ENCODE data around the gene WFDC10B. TPM values are rescaled to one million over a fixed set of nuclear protein-coding genes. Genes with fewer than 3 reads are reported as not detected.
"Not testable (repeated sequence)": the region's sequence is repeated elsewhere in the genome, so short reads cannot be mapped to it uniquely, and the experiment has no call there.

The WFDC10B gene
- total RNA-seq, 1 experiment from 2014 or later: not detected

GRCh38 chr20:45722047-45722446, 17.2 kb upstream of the WFDC10B start, which contains the start of gene SPINT4:
SPINT4 (plus strand) TSS chr20:45722347; CDS start chr20:45722368, 21 bp downstream.
- BruUV-seq (replicated peaks): no TSS peak
- POLR2A ChIA-PET: no interaction called here
- no peak within 1 kb of the TSS for H3K4me3 ChIP-seq (replicated peaks in 1 of 2; ENCODE audit: low read depth in 1 of 2, low read length in 2 of 2)
- no peaks in the 10 kb centered on the region for H3K9me3 ChIP-seq (ENCODE audit: control insufficient read depth in 1 of 2, insufficient read depth in 1 of 2, low read depth in 1 of 2, low read length in 2 of 2)
- no peaks in the 10 kb centered on the region for H3K36me3 ChIP-seq (ENCODE audit: control insufficient read depth in 1 of 2, insufficient read depth in 2 of 2, low read length in 2 of 2)
- H3K4me2 ChIP-seq (ENCODE audit: low read length): no peak within 1 kb of the TSS
- DNase-seq (ENCODE audit: low read depth, low spot score) (no peak), ATAC-seq (no peak)
- no peak within 1 kb of the TSS for H3K27ac ChIP-seq (ENCODE audit: low read depth, low read length)
- no peak for TF ChIP-seq RAD21 (IDR thresholded peaks at IDR 0.05; ENCODE audit: low read depth)
- TF ChIP-seq YY1 (IDR thresholded peaks at IDR 0.05; ENCODE audit: extremely low read depth, insufficient replicate concordance, low read depth, low read length): no peak
- no peak for TF ChIP-seq POLR2A (IDR thresholded peaks at IDR 0.05; ENCODE audit: borderline replicate concordance, extremely low read depth, insufficient read depth, insufficient read length)
- no peak for TF ChIP-seq ATF3 (IDR thresholded peaks at IDR 0.05)
- TF ChIP-seq SIN3A (IDR thresholded peaks at IDR 0.05; ENCODE audit: low read depth): no peak
- no peak for TF ChIP-seq CTCF (IDR thresholded peaks at IDR 0.05 in 2 of 3, conservative IDR thresholded peaks at IDR 0.05 in 1 of 3; ENCODE audit: borderline replicate concordance in 1 of 3, insufficient read depth in 1 of 3, low read depth in 2 of 3, low read length in 2 of 3)
- no peak for TF ChIP-seq EZH2 (IDR thresholded peaks at IDR 0.05)
- TF ChIP-seq CEBPB (IDR thresholded peaks at IDR 0.05; ENCODE audit: low read depth): no peak
- intact Hi-C loops (cut with micrococcal nuclease): no loop called here
- H4K20me1 ChIP-seq (ENCODE audit: insufficient read depth): no peaks in the 10 kb centered on the region
- CTCF ChIA-PET: no interaction called here
- RAD21 ChIA-PET (ENCODE audit: low non-redundant PET in 1 of 2, low total read pairs in 2 of 2, uncharacterized antibody in 2 of 2, unreplicated experiment in 2 of 2): no interaction called here
- H3K4me1 ChIP-seq (ENCODE audit: control insufficient read depth in 1 of 2, insufficient read depth in 2 of 2, low read length in 2 of 2): no peaks in the 10 kb centered on the region
- H2AFZ ChIP-seq (ENCODE audit: low read depth, low read length, poor library complexity, severe bottlenecking): no peak within 1 kb of the TSS
- H3K27me3 ChIP-seq (ENCODE audit: insufficient read depth, low read length): peaks cover 13% of the 10 kb centered on the region
- no peaks in the 10 kb centered on the region for H3K79me2 ChIP-seq (ENCODE audit: insufficient read depth, low read length)
- no peaks in the 10 kb centered on the region for H3K9me2 ChIP-seq (ENCODE audit: insufficient read depth)
- no peak within 1 kb of the TSS for H3K9ac ChIP-seq (ENCODE audit: low read length)

GRCh38 chr20:45716141-45716688, 11.4 kb upstream of the WFDC10B start:
- H2AFZ ChIP-seq (ENCODE audit: low read depth, low read length, poor library complexity, severe bottlenecking); H3K79me2 ChIP-seq (ENCODE audit: insufficient read depth, low read length); ATAC-seq; H3K9me2 ChIP-seq (ENCODE audit: insufficient read depth); H3K4me2 ChIP-seq (ENCODE audit: low read length); RAD21 ChIA-PET (ENCODE audit: low non-redundant PET in 1 of 2, low total read pairs in 2 of 2, uncharacterized antibody in 2 of 2, unreplicated experiment in 2 of 2); H3K27me3 ChIP-seq (ENCODE audit: insufficient read depth, low read length); H3K9me3 ChIP-seq (ENCODE audit: control insufficient read depth in 1 of 2, insufficient read depth in 1 of 2, low read depth in 1 of 2, low read length in 2 of 2); BruUV-seq (replicated peaks); DNase-seq (ENCODE audit: low read depth, low spot score); intact Hi-C loops (cut with micrococcal nuclease); H3K36me3 ChIP-seq (ENCODE audit: control insufficient read depth in 1 of 2, insufficient read depth in 2 of 2, low read length in 2 of 2); CTCF ChIA-PET; H3K9ac ChIP-seq (ENCODE audit: low read length); H3K4me3 ChIP-seq (replicated peaks in 1 of 2; ENCODE audit: low read depth in 1 of 2, low read length in 2 of 2); H3K4me1 ChIP-seq (ENCODE audit: control insufficient read depth in 1 of 2, insufficient read depth in 2 of 2, low read length in 2 of 2); H3K27ac ChIP-seq (ENCODE audit: low read depth, low read length); POLR2A ChIA-PET; H4K20me1 ChIP-seq (ENCODE audit: insufficient read depth): not testable (repeated sequence)
